HCT116 (cell line): ENCODE measurements around the gene ZKSCAN7. TPM values are rescaled to one million over a fixed set of nuclear protein-coding genes. Genes with fewer than 3 reads are reported as not detected.

Experiments
- ATAC-seq: fragments of 200-7000 bp; cut with Tn5 transposase; 2 replicates; pipeline ENCODE4 v1.9.1; 2020; ENCODE audit warnings: mild to moderate bottlenecking, moderate library complexity
- BruUV-seq: library from RNA; stranded (reverse); fragments of 400-500 nt; replicated peaks from 2 replicates; lab custom pipeline; 2021; lab: Mats Ljungman, UMichigan
- CTCF ChIA-PET: fragments of 300-600 bp; sonication (Branson Sonifier 250); formaldehyde crosslinking; loops from one replicate; lab custom pipeline; 2021; ENCODE audit warnings: antibody characterized with exemption; lab: Charles Lee
- POLR2A ChIA-PET: fragments of 300-600, 350-600 bp; sonication (Branson Sonifier 250); formaldehyde crosslinking; loops from one replicate; lab custom pipeline; 2021; ENCODE audit warnings: antibody characterized with exemption; lab: Charles Lee
- RAD21 ChIA-PET, 2 experiments: fragments of 300-600 bp; sonication (Branson Sonifier 250); formaldehyde crosslinking; loops; one replicate each; lab custom pipeline; 2023; ENCODE audit warnings: low total read pairs in 2 of 2; ENCODE audit not compliant: uncharacterized antibody in 2 of 2, unreplicated experiment in 2 of 2, low non-redundant PET in 1 of 2; lab: Charles Lee
- DNase-seq: peaks from one replicate; pipeline ENCODE4 v3.0.0-alpha.2; 2010; ENCODE audit warnings: low read depth, low spot score
- H2AFZ ChIP-seq: fragments of 200-600 bp; shearing (Covaris generic), sonication (generic); 2 replicates; pipeline ENCODE4 v1.6.1; 2017; ENCODE audit warnings: low read depth, mixed run types, mixed read lengths, antibody characterized with exemption, low read length; ENCODE audit not compliant: poor library complexity, severe bottlenecking
- H3K27ac ChIP-seq: 2 replicates; pipeline ENCODE4 v1.5.1; 2012; ENCODE audit warnings: low read depth, low read length
- H3K27me3 ChIP-seq: fragments of 200-600 bp; sonication (generic); 2 replicates; pipeline ENCODE4 v1.6.1; 2016; ENCODE audit warnings: mixed run types, low read length, mixed read lengths; ENCODE audit not compliant: insufficient read depth
- H3K36me3 ChIP-seq, 2 experiments: fragments of 200-500 bp in 1 of 2; fragments of 200-600 bp in 1 of 2; sonication (Bioruptor generic) in 1 of 2; sonication (generic) in 1 of 2; 2 replicates each; pipeline versions ENCODE4 v1.5.1 to v1.6.1; 2014 to 2016; ENCODE audit warnings: low read length in 2 of 2, inconsistent platforms in 1 of 2, mixed read lengths in 1 of 2, mixed run types in 1 of 2; ENCODE audit not compliant: insufficient read depth in 2 of 2, control insufficient read depth in 1 of 2
- H3K4me1 ChIP-seq, 2 experiments: fragments of 200-600 bp in 1 of 2; sonication (generic) in 1 of 2; 2 replicates each; pipeline versions ENCODE4 v1.5.1 to v1.6.1; 2012 to 2017; ENCODE audit warnings: low read length in 2 of 2, inconsistent platforms in 1 of 2, mild to moderate bottlenecking in 1 of 2, mixed read lengths in 1 of 2, mixed run types in 1 of 2, moderate library complexity in 1 of 2; ENCODE audit not compliant: insufficient read depth in 2 of 2, control insufficient read depth in 1 of 2
- H3K4me2 ChIP-seq: fragments of 200-600 bp; sonication (generic); 2 replicates; pipeline ENCODE4 v1.6.1; 2017; ENCODE audit warnings: mixed run types, low read length, mixed read lengths
- H3K4me3 ChIP-seq, 2 experiments: fragments of 200-600 bp in 1 of 2; sonication (generic) in 1 of 2; replicated peaks in 1 of 2; 2 replicates each; pipeline ENCODE4 v1.5.1; 2011 to 2016; ENCODE audit warnings: low read length in 2 of 2, control low read depth in 1 of 2, low read depth in 1 of 2, mild to moderate bottlenecking in 1 of 2, mixed read lengths in 1 of 2, mixed run types in 1 of 2
- H3K79me2 ChIP-seq: fragments of 200-600 bp; sonication (generic); 2 replicates; pipeline ENCODE4 v1.6.1; 2017; ENCODE audit warnings: mild to moderate bottlenecking, mixed run types, low read length, moderate library complexity, mixed read lengths; ENCODE audit not compliant: insufficient read depth
- H3K9ac ChIP-seq: fragments of 200-600 bp; sonication (generic); 2 replicates; pipeline ENCODE4 v1.6.1; 2016; ENCODE audit warnings: low read length, mixed read lengths
- H3K9me2 ChIP-seq: fragments of 200-600 bp; sonication (generic), shearing (Covaris generic); 2 replicates; pipeline ENCODE4 v1.6.1; 2017; ENCODE audit warnings: mixed run types, mild to moderate bottlenecking, moderate library complexity; ENCODE audit not compliant: insufficient read depth
- H3K9me3 ChIP-seq, 2 experiments: fragments of 200-500 bp in 1 of 2; fragments of 200-600 bp in 1 of 2; sonication (Bioruptor generic) in 1 of 2; sonication (generic) in 1 of 2; 2 replicates each; pipeline ENCODE4 v1.6.1; 2014 to 2017; ENCODE audit warnings: low read length in 2 of 2, mixed read lengths in 2 of 2, inconsistent platforms in 1 of 2, low read depth in 1 of 2, mild to moderate bottlenecking in 1 of 2, mixed run types in 1 of 2, moderate library complexity in 1 of 2; ENCODE audit not compliant: control insufficient read depth in 1 of 2, insufficient read depth in 1 of 2
- H4K20me1 ChIP-seq: fragments of 200-600 bp; sonication (generic), shearing (Covaris generic); 2 replicates; pipeline ENCODE4 v1.6.1; 2017; ENCODE audit warnings: mixed run types, mild to moderate bottlenecking, moderate library complexity; ENCODE audit not compliant: insufficient read depth
- ATF3 ChIP-seq: IDR thresholded peaks from 2 replicates; pipeline ENCODE4 v1.6.1; 2012
- CBX3 ChIP-seq: IDR thresholded peaks from 2 replicates; pipeline ENCODE4 v1.6.1; 2012; ENCODE audit warnings: low read depth
- CEBPB ChIP-seq: IDR thresholded peaks from 2 replicates; pipeline ENCODE4 v1.6.1; 2012; ENCODE audit warnings: low read depth
- CTCF ChIP-seq, 3 experiments: fragments of 200-600 bp in 1 of 3; sonication (generic) in 1 of 3; IDR thresholded peaks in 2 of 3; conservative IDR thresholded peaks in 1 of 3; 2 replicates each; pipeline ENCODE4 v1.5.1; 2012 to 2017; ENCODE audit warnings: low read depth in 2 of 3, low read length in 2 of 3, antibody characterized with exemption in 1 of 3, borderline replicate concordance in 1 of 3, control low read depth in 1 of 3, mild to moderate bottlenecking in 1 of 3, mixed read lengths in 1 of 3, mixed run types in 1 of 3, moderate library complexity in 1 of 3; ENCODE audit not compliant: insufficient read depth in 1 of 3
- ELF1 ChIP-seq: IDR thresholded peaks from 2 replicates; pipeline ENCODE4 v1.6.1; 2012; ENCODE audit warnings: low read depth, borderline replicate concordance
- EZH2 ChIP-seq: fragments of 200-600 bp; sonication (generic); IDR thresholded peaks from 2 replicates; pipeline ENCODE4 v1.6.1; 2017; ENCODE audit warnings: antibody characterized with exemption, mixed run types
- EZH2phosphoT487 ChIP-seq: fragments of 200-600 bp; IDR thresholded peaks from 2 replicates; pipeline ENCODE4 v1.6.1; 2018; ENCODE audit warnings: antibody characterized with exemption, borderline replicate concordance
- FOSL1 ChIP-seq: IDR thresholded peaks from 2 replicates; pipeline ENCODE4 v1.6.1; 2012; ENCODE audit warnings: low read depth
- JUND ChIP-seq: IDR thresholded peaks from 2 replicates; pipeline ENCODE4 v1.6.1; 2012
- RAD21 ChIP-seq: IDR thresholded peaks from 2 replicates; pipeline ENCODE4 v1.6.1; 2012; ENCODE audit warnings: low read depth, mild to moderate bottlenecking
- SP1 ChIP-seq: IDR thresholded peaks from 2 replicates; pipeline ENCODE4 v1.6.1; 2012; ENCODE audit warnings: low read depth
- TCF7L2 ChIP-seq: IDR thresholded peaks from 2 replicates; pipeline ENCODE4 v1.7.0; 2011; ENCODE audit warnings: borderline replicate concordance, inconsistent platforms; ENCODE audit not compliant: insufficient read depth, insufficient read length; ENCODE audit errors: extremely low read depth
- ZFX ChIP-seq: fragments of 450-650 bp; IDR thresholded peaks from 2 replicates; pipeline ENCODE4 v1.6.1; 2017
- intact Hi-C: fragments of 100-400 bp; cut with micrococcal nuclease; formaldehyde crosslinking; loops from 2 replicates; pipeline ENCODE4 v1.10.0; 2022
- total RNA-seq: library from RNA; stranded (reverse); gene quantifications from one replicate; pipeline ENCODE4 v1.2.1, GENCODE V29; 2021; ENCODE audit not compliant: unreplicated experiment
- TF ChIP-seq, protein P1 (sequence below): IDR thresholded peaks from 2 replicates; pipeline ENCODE4 v1.6.1; 2012
- TF ChIP-seq, protein P2 (sequence below): IDR thresholded peaks from 2 replicates; pipeline ENCODE4 v1.6.1; 2011; ENCODE audit warnings: mild to moderate bottlenecking, low read length, moderate library complexity; ENCODE audit not compliant: insufficient replicate concordance; ENCODE audit errors: extremely low read depth

The ZKSCAN7 gene
- total RNA-seq, 1 experiment from 2014 or later = not detected

DNA sequence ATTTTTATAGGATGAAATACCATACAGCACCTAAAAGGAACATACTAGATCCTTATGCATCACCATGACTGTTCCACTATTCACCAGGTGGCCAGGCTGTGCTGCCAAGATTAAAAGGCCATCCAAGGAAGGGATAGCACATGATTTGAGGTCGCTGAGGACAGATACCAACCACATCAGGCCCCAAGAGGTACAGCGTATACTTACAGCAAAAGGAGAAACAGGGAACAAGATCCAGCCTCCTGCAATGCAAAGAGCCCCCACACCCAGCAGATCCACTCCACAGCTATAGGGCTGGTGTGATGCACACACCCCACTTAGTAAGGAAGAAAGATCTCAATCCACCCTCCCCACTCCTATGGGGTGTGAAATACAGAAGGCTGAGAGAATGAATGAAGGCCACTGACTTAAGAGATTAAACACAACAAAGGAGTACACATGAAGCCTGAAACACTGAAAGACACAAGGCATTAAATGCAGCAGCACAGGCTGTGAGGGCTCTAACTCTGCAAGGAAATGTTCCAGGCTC is 45.5 kb upstream of the ZKSCAN7 start:
- no TSS peak for BruUV-seq
- POLR2A ChIA-PET = no interaction called here
- H3K27ac ChIP-seq = peak overlapping the region; percentile 58; the same call in 1 of the 2 replicates
- ATAC-seq (no peak), DNase-seq (no peak)
- no peaks in the 10 kb centered on the region for H3K9me3 ChIP-seq
- intact Hi-C loops = no loop called here
- RAD21 ChIA-PET = no interaction called here
- H3K79me2 ChIP-seq = peaks cover 55% of the 10 kb centered on the region
- H3K4me1 ChIP-seq = peaks cover 6 to 17% of the 10 kb centered on the region in 2 experiments; a peak in 3 of 4 replicates
- no peaks in the 10 kb centered on the region for H3K27me3 ChIP-seq
- H3K9me2 ChIP-seq = 0 out of 2 replicates have a peak, but pooled peaks cover 3% of the 10 kb centered on the region
- CTCF ChIA-PET = no interaction called here
- H3K4me2 ChIP-seq = peak overlapping the region; percentile 65
- peak overlapping the region; percentile 68 to 74 for H3K4me3 ChIP-seq
- no peak overlapping the region for H2AFZ ChIP-seq
- peaks cover 0 to 6% of the 10 kb centered on the region in 2 experiments; a peak in 2 of 4 replicates for H3K36me3 ChIP-seq
- TF ChIP-seq, protein P1, sequence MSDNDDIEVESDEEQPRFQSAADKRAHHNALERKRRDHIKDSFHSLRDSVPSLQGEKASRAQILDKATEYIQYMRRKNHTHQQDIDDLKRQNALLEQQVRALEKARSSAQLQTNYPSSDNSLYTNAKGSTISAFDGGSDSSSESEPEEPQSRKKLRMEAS = 0 out of 2 replicates have a peak, but pooled peaks have one; percentile 21
- TF ChIP-seq CEBPB = no peak
- TF ChIP-seq CBX3 = no peak
- no peak for TF ChIP-seq TCF7L2
- no peak for TF ChIP-seq SP1
- no peaks in the 10 kb centered on the region for H4K20me1 ChIP-seq
- peak overlapping the region; percentile 78 for H3K9ac ChIP-seq

DNA sequence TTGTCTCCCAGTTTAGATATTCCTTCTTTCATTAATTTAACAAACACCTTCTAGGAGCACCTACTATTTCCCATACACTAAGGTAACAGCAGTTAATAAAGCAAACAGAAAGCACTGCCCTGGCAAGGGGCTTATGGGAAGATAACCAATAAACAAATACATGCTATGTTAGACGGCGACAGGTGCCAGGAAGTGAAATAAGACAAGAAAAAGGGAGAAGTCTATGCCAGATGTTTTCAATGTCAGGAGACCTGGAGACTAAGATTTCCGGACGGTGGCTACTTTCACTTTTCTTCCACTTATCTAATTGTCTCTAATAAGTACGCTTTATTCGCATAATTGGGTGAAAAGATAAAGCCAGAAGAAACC is 45.0 kb upstream of the ZKSCAN7 start:
- no peaks in the 10 kb centered on the region for H3K27me3 ChIP-seq
- POLR2A ChIA-PET = no interaction called here
- RAD21 ChIA-PET = no interaction called here
- 0 out of 2 replicates have a peak, but pooled peaks cover 3% of the 10 kb centered on the region for H3K9me2 ChIP-seq
- H3K4me3 ChIP-seq = peak overlapping the region; percentile 68 to 74
- peak overlapping the region; percentile 78 for H3K9ac ChIP-seq
- no peak for DNase-seq
- peaks cover 0 to 6% of the 10 kb centered on the region in 2 experiments; a peak in 2 of 4 replicates for H3K36me3 ChIP-seq
- peak overlapping the region; percentile 58 for H3K27ac ChIP-seq
- no peaks in the 10 kb centered on the region for H3K9me3 ChIP-seq
- ATAC-seq = peak; percentile 27
- no peaks in the 10 kb centered on the region for H4K20me1 ChIP-seq
- peaks cover 6 to 17% of the 10 kb centered on the region in 2 experiments; a peak in 3 of 4 replicates for H3K4me1 ChIP-seq
- peak overlapping the region; percentile 65 for H3K4me2 ChIP-seq
- CTCF ChIA-PET = no interaction called here
- peak overlapping the region; percentile 93 for H2AFZ ChIP-seq
- intact Hi-C loops = loop anchor here (2.0 to 5.0 kb wide), 3 partner anchors 33 to 173 kb away; partner anchors contain the start of genes TCAIM, ZNF197 and ZNF445
- no TSS peak for BruUV-seq
- peaks cover 50% of the 10 kb centered on the region for H3K79me2 ChIP-seq
- TF ChIP-seq ELF1 (no peak), FOSL1 (no peak), CTCF (IDR thresholded peaks at IDR 0.05 in 2 of 3, conservative IDR thresholded peaks at IDR 0.05 in 1 of 3; ENCODE audit: borderline replicate concordance in 1 of 3, insufficient read depth in 1 of 3, low read depth in 2 of 3, low read length in 2 of 3) (no peak), ATF3 (no peak), EZH2 (no peak), TCF7L2 (no peak), ZFX (no peak), EZH2phosphoT487 (no peak), RAD21 (no peak), JUND (no peak)
- TF ChIP-seq, protein P2, sequence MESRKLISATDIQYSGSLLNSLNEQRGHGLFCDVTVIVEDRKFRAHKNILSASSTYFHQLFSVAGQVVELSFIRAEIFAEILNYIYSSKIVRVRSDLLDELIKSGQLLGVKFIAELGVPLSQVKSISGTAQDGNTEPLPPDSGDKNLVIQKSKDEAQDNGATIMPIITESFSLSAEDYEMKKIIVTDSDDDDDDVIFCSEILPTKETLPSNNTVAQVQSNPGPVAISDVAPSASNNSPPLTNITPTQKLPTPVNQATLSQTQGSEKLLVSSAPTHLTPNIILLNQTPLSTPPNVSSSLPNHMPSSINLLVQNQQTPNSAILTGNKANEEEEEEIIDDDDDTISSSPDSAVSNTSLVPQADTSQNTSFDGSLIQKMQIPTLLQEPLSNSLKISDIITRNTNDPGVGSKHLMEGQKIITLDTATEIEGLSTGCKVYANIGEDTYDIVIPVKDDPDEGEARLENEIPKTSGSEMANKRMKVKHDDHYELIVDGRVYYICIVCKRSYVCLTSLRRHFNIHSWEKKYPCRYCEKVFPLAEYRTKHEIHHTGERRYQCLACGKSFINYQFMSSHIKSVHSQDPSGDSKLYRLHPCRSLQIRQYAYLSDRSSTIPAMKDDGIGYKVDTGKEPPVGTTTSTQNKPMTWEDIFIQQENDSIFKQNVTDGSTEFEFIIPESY = no peak
